Spinal cord (tissue), 10 donors: ENCODE data around the gene HIVEP2. TPM values are rescaled to one million over a fixed set of nuclear protein-coding genes. Genes with fewer than 3 reads are reported as not detected.
A peak's percentile ranks its signal among the peaks of the same experiment; 100 is the strongest.

ENCODE experiments used
- DNase-seq, 6 donors: peaks; one replicate each; pipeline versions ENCODE4 v3.0.0 to v3.0.0-alpha.2; 2013 to 2015; ENCODE audit warnings: low spot score in 6 of 6, low read depth in 4 of 6
- H3K27ac ChIP-seq: one replicate; pipeline ENCODE4 v1.5.1; 2013; ENCODE audit warnings: low read depth, low read length, control low read depth
- H3K27me3 ChIP-seq: one replicate; pipeline ENCODE4 v1.6.1; 2013; ENCODE audit warnings: low read length; ENCODE audit not compliant: control insufficient read depth, insufficient read depth
- H3K36me3 ChIP-seq: one replicate; pipeline ENCODE4 v1.6.1; 2013; ENCODE audit warnings: low read length; ENCODE audit not compliant: control insufficient read depth, insufficient read depth
- H3K4me1 ChIP-seq: one replicate; pipeline ENCODE4 v1.6.1; 2013; ENCODE audit warnings: low read length; ENCODE audit not compliant: control insufficient read depth, insufficient read depth
- H3K4me3 ChIP-seq: one replicate; pipeline ENCODE4 v1.5.1; 2013; ENCODE audit warnings: low read depth, low read length, control low read depth
- H3K9me3 ChIP-seq: one replicate; pipeline ENCODE4 v1.6.1; 2013; ENCODE audit warnings: low read length; ENCODE audit not compliant: control insufficient read depth, insufficient read depth
- WGBS: methylation state at CpG from one replicate; pipeline ENCODE4 v1.1.5; 2013; ENCODE audit warnings: missing lambda C conversion rate; ENCODE audit not compliant: insufficient coverage; 5-methylcytosine and 5-hydroxymethylcytosine counted together
- polyA plus RNA-seq, 2 donors: library from polyadenylated mRNA; unstranded; fragments of 120-200 nt; gene quantifications; one replicate each; pipeline ENCODE4 v1.2.1, GENCODE V29; 2013; ENCODE audit not compliant: insufficient read length in 2 of 2
- total RNA-seq, 2 donors: library from RNA; depleted of rRNA in 1 of 2; stranded (reverse); fragments of 120-200 nt in 1 of 2; fragments of >200 nt in 1 of 2; gene quantifications; one replicate each; pipeline versions ENCODE4 v1.2.3 to v1.2.4, GENCODE V29; 2013 to 2014
- donor health status: healthy.

HIVEP2 gene
- total and polyA plus RNA-seq, 4 donors: 22.9 to 53.8 (median 28.2) TPM

DNA sequence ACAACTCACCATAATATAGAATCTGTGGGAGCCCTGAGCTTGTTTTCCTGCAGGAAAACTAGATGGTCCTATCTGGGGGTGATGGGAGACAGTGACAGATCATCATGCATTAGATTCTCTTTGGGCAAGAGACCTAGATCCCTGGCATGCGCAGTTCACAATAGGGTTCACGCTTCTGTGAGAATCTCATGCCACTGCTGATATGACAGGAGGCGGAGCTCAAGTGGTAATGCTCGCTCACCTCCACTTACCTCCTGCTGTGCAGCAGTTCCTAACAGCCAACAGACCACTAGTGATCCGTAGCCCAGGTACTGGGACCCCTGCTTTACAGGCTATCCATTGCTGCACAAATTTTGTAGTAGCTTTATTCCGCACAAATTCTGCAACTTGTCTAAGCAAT, 84.5 kb downstream of the HIVEP2 start:
- Histone ChIP-seq H3K36me3 (no peaks in the 10 kb centered on the region), H3K9me3 (no peaks in the 10 kb centered on the region), H3K27ac (no peak overlapping the region), H3K4me1 (peaks cover 7% of the 10 kb centered on the region), H3K4me3 (no peak overlapping the region), H3K27me3 (no peaks in the 10 kb centered on the region)
- DNase-seq: no peak
- 100% methylated on average over 5 of the region's 6 CpGs for WGBS

DNA sequence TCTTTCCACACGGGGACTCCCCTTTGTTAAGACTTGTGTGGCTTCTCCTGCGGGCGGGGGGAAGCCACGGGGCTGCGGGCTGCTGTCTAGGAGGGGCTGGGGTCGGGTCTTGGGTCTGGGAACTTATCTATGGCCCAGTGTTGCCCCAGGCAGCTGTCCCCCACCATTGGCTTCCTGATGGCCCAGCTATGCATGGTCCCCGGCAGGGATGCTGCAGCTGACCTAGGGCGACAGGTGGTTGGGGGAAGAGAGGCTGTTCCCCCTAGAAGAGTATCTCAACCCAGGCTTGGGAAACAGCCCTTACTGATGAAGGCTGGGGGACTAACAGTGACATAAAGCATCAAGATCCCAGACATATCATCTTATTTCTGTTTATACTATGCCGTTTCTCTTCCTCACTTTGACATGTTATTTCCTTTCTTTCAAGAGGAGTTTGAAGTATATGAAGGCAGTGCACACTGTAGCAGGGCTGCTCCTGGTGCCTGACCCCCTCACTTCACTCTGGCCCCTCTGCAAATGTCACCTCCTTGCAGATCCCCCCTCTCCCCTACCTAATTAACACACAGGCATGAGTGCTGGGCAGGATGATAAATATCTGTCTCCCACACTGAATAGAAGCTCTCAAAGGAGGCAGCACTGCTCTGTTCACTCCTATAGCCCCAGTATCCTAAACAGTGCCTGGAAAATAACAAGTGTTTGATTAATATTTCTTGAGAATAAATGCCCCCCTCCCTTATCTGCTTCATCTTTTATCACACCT, 87.0 kb downstream of the HIVEP2 start:
- Histone ChIP-seq H3K9me3 (no peaks in the 10 kb centered on the region), H3K27ac (no peak overlapping the region), H3K4me3 (no peak overlapping the region), H3K4me1 (peaks cover 7% of the 10 kb centered on the region), H3K36me3 (no peaks in the 10 kb centered on the region), H3K27me3 (no peaks in the 10 kb centered on the region)
- DNase-seq: peak in 1 of 6 donors; percentile 32
- 44% methylated on average over 6 of the region's 9 CpGs for WGBS

DNA sequence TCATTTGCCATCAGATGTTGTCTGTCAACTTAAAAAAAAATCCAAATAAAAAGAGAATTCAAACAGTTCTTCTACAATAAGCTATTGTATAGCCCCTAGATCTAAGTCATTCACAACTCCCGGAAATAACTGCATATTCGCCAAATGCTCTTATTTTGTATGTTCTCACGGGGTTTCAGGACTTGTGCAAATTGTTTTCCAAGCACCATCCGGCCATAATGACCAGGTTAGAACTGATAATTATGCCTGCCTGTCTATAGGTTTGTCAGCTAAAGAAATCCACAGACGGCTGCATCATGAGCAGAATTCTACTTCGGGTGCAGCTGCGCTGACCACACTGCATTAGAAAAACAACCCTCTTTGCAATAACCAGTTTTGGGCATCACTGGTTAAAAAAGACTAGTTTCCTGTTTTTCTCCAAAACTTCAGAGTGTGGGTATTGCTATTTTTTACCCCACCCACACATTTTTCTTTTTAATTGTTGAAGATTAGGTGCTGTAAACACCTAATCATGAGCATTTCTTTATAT, 87.7 kb downstream of the HIVEP2 start:
- Histone ChIP-seq H3K4me1 (peaks cover 7% of the 10 kb centered on the region), H3K27ac (no peak overlapping the region), H3K9me3 (no peaks in the 10 kb centered on the region), H3K4me3 (no peak overlapping the region), H3K27me3 (no peaks in the 10 kb centered on the region), H3K36me3 (no peaks in the 10 kb centered on the region)
- no peak for DNase-seq
- 49% methylated on average over 5 of the region's 7 CpGs for WGBS

DNA sequence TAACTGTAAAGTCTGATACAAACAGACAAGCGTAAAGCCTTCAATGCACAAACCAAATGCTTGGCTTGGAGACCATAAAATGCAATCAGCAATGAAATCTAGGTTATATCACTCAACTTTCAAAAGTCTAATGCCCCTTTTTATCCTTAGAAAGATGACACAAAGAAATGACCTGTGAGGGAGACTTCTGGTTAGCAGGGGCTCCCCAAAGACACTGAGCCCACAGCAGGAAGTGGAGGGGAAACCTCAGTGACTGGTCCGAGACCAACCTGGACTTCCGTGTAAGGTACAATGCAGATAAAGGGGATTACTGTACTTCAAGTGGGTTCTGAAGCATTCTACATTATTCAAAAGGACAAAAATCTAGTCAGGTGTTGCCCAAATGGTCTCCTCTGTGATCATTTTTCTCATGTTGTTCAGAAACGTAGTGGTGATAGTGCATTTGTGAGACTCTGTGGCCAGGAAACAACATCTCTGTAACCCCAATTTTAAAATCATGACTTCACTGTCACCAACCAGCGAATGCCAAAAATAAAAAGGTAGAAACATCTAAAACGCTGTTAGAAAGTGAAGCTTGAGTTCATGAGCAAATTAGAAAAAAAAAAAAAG, 88.2 kb downstream of the HIVEP2 start:
- H3K27ac ChIP-seq: no peak overlapping the region
- H3K36me3 ChIP-seq: no peaks in the 10 kb centered on the region
- no peak for DNase-seq
- H3K4me1 ChIP-seq: peaks cover 7% of the 10 kb centered on the region
- no peak overlapping the region for H3K4me3 ChIP-seq
- H3K9me3 ChIP-seq: no peaks in the 10 kb centered on the region
- H3K27me3 ChIP-seq: no peaks in the 10 kb centered on the region
- WGBS: 50% methylated on average over 2 of the region's 6 CpGs

DNA sequence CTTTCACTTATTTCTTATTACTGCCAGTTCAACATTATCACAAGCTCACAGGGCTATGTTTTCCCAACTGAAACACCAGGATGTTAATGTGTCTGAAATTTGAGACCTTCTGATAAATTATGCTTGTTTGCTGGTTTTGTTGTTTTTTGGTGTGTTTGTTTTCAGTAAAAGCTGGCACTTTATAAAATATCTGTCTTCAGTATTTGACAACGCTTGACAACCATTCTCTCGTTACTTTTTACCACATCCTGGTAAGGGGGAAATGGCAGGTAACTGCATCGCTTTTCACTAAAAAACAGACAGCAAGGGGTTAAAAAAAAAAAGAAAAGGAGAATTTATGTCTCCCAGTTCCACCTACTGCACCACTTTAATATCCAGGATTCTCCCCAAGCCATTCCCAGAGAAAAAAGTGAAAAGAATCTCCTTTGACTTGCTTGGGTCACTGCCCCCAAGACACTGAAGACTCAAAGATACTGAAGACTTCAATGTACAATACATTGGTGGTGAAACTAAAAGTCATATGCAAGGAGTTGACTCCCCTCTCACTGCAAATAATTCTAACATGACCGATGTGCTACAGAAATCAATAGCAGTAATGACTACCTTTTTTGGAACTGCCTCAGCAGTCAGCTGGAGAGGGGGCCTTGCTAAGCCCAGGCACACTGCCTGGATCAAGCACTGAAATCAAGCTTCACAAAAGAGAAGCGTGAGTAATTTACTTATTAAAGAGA, 88.9 kb downstream of the HIVEP2 start:
- WGBS: no CpG with 5 or more reads among the region's 5 CpGs
- no peak overlapping the region for H3K27ac ChIP-seq
- no peaks in the 10 kb centered on the region for H3K9me3 ChIP-seq
- no peak overlapping the region for H3K4me3 ChIP-seq
- no peak for DNase-seq
- no peaks in the 10 kb centered on the region for H3K36me3 ChIP-seq
- no peaks in the 10 kb centered on the region for H3K27me3 ChIP-seq
- H3K4me1 ChIP-seq: peaks cover 7% of the 10 kb centered on the region

DNA sequence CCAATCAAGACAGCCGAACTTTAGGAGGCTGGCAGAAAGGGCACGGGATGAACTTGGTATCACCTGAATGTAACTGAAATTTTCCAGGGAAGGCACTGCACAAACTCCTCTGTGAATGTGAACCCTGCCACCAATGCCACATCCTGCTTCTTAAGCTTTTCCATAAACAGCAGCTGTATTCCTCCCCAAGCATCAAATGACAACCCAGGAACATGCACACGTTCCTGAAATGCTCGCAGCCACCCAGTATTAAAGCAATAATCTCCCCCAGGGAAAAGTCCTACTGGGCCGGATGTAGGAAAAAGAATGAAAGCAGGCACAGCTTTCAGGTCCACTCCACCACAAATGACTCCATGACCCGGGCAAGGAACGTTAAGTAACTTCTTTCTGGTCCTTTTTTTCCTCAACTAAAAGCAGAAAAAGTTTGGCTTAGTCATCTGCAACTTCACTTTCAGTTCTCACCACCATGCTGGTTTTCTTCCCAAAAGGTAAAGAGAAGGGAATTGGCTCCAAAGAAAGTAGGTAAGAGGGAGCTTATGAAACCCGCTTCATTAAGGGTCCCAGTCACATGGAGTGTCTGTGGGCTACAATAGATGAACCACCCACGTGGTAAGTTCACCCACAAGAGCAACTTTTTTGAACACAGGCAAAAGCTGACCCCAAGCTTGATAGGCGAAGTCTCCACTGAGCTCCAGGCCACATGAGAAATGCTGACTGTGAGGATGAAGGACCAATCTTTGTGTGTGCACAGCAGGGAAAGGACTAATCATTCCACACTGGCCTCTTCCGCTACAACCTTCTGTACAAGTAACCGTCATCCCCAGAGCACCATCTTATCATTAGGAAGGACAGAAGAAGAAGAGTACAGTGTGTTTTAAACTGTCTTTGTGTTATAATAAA, 90.1 kb downstream of the HIVEP2 start:
- no peaks in the 10 kb centered on the region for H3K36me3 ChIP-seq
- H3K9me3 ChIP-seq: no peaks in the 10 kb centered on the region
- H3K27ac ChIP-seq: no peak overlapping the region
- H3K4me3 ChIP-seq: no peak overlapping the region
- H3K27me3 ChIP-seq: no peaks in the 10 kb centered on the region
- 83% methylated on average over 1 of the region's 12 CpGs for WGBS
- peaks cover 7% of the 10 kb centered on the region for H3K4me1 ChIP-seq
- no peak for DNase-seq

DNA sequence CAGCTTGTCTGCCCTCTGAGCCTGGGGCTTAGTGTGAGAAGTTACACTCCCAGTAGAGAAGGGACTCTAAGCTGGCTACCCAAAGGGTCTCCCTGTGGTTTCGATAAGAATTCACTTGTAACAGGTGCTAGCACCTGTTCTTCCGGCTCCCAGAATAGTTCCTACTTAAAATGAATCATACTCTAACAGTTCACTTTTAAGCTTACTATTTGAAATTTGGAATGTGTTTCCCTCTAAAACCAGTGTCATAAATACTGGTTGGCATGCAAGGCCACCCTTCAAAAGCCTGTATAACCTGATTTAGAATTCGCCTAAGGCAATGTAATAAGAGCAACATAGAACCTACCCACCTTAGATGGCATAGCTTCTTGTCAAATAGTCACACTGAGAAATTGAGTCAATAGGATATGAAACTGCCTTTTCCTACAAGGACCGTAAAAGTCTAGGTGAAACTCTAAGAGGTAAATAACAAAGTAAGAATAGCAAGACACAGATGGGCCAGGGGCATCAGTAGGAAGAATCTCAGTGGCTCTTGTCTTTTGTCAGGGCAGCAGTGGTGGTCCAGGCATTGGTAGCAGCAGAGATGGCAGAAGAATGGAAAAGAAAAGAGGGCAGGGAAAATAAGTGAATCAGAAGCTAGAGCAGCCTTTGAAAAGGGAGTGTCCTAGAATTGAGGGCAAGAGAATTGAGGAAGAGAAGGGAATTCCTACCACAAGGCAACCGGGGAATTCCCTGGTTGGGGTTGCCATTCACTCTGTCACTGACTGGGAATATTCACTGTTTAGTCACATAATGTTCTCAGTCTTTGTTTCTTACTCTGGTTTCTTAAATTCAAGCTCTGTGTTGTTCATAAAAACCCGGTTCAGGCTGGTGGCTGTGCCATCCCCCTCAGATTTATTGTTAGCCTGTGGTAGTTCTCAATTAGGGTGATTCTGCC, 91.5 kb downstream of the HIVEP2 start:
- DNase-seq: no peak
- no peaks in the 10 kb centered on the region for H3K9me3 ChIP-seq
- no peaks in the 10 kb centered on the region for H3K27me3 ChIP-seq
- H3K36me3 ChIP-seq: no peaks in the 10 kb centered on the region
- H3K27ac ChIP-seq: no peak overlapping the region
- peaks cover 7% of the 10 kb centered on the region for H3K4me1 ChIP-seq
- H3K4me3 ChIP-seq: no peak overlapping the region
- 89% methylated on average over 2 of the region's 6 CpGs for WGBS

DNA sequence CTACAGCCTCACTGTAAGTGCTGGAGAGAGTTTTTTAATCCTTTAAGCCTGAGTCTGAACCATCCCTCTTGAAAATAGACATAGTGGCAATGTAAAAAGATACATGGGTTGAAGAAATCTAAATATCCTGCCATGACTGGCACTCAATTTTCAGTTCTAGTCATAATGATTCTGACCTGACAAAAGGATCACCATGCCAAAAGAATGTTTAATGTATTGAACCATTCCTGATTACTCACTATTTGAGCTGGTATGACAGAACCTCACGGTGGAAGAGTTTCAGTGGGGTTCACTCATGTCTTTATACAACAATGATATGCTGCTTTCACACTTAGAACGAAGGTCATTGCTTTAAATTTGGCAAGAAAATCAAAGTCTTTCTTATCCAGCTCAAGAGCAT, 93.4 kb downstream of the HIVEP2 start:
- no peaks in the 10 kb centered on the region for H3K4me1 ChIP-seq
- WGBS: no CpG with 5 or more reads among the region's 2 CpGs
- no peaks in the 10 kb centered on the region for H3K27me3 ChIP-seq
- DNase-seq: no peak
- no peaks in the 10 kb centered on the region for H3K9me3 ChIP-seq
- H3K27ac ChIP-seq: no peak overlapping the region
- H3K36me3 ChIP-seq: no peaks in the 10 kb centered on the region
- H3K4me3 ChIP-seq: no peak overlapping the region
